Upper lobe of left lung (tissue), 6 donors: ENCODE data around the gene RASA4. TPM values are rescaled to one million over a fixed set of nuclear protein-coding genes. Genes with fewer than 3 reads are reported as not detected.
"Not testable (repeated sequence)": the region's sequence is repeated elsewhere in the genome, so short reads cannot be mapped to it uniquely, and the experiment has no call there.

Source experiments
- ATAC-seq, 2 donors: fragments of 200-7000 bp; cut with Tn5 transposase; one replicate each; pipeline ENCODE4 v1.9.1; 2022; ENCODE audit warnings: mild to moderate bottlenecking in 2 of 2, moderate library complexity in 2 of 2; ENCODE audit not compliant: low FRiP score in 2 of 2
- DNase-seq, 2 donors: peaks; one replicate each; pipeline ENCODE4 v3.0.0-alpha.2; 2019 to 2020
- H3K27ac ChIP-seq, 4 donors: fragments of 200-600 bp; sonication (generic); one replicate each; pipeline ENCODE4 v1.5.1; 2016 to 2019
- H3K27me3 ChIP-seq, 4 donors: fragments of 200-600 bp; sonication (generic); one replicate each; pipeline ENCODE4 v1.5.1; 2017 to 2019
- H3K36me3 ChIP-seq, 4 donors: fragments of 200-600 bp; sonication (generic); one replicate each; pipeline ENCODE4 v1.5.1; 2016 to 2019
- H3K4me1 ChIP-seq, 4 donors: fragments of 200-600 bp; sonication (generic); one replicate each; pipeline ENCODE4 v1.5.1; 2018 to 2019
- H3K4me3 ChIP-seq, 4 donors: fragments of 200-600 bp; sonication (generic); one replicate each; pipeline ENCODE4 v1.5.1; 2017 to 2019; ENCODE audit warnings: mild to moderate bottlenecking in 2 of 4, moderate library complexity in 1 of 4
- H3K9me3 ChIP-seq, 4 donors: fragments of 200-600 bp; sonication (generic); one replicate each; pipeline ENCODE4 v1.5.1; 2018 to 2019
- WGBS, 2 donors: methylation state at CpG; one replicate each; pipeline ENCODE4 v1.1.5; 2017 to 2018; 5-methylcytosine and 5-hydroxymethylcytosine counted together
- total RNA-seq, 6 donors: library from RNA; depleted of rRNA in 4 of 6; stranded (reverse); fragments of >200 nt in 4 of 6; gene quantifications; one replicate each; pipeline versions ENCODE4 v1.1.0 to v1.2.1, GENCODE V29; 2016 to 2021
- donor health status: DM: no; HTN: no; CAD: no; lungs with moderate emphysema.
- donor health status: DM: no; HTN: yes; CAD: no; lungs with severe emphysema.

The RASA4 gene
- total RNA-seq, 6 donors from 2014 or later = 8.7 to 132 (median 41.7) TPM

DNA sequence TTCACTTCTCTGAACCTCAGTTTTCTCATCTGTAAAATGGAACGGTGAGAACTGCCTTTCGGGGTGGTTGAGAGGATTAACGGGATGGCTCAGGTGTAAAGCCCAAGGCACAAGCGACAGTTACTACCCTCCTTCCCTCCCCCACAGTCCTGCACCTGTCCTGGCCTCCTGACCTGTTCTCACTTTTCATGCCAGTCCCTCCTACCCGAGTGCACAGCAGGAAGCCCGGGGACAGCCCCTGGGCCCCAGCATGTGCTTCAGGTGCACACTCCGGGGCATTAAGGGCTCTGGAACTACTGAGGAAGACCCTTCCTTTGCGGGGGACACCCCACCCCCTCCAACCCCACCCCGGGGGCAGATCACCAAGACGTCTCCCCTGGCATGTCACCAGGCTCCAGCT lies 626 bp downstream of the RASA4 start:
- DNase-seq, H3K36me3 ChIP-seq, H3K4me1 ChIP-seq, H3K9me3 ChIP-seq, ATAC-seq, H3K4me3 ChIP-seq, H3K27me3 ChIP-seq, H3K27ac ChIP-seq: not testable (repeated sequence)
- no CpG with 5 or more reads among the region's 10 CpGs for WGBS, 2 donors

DNA sequence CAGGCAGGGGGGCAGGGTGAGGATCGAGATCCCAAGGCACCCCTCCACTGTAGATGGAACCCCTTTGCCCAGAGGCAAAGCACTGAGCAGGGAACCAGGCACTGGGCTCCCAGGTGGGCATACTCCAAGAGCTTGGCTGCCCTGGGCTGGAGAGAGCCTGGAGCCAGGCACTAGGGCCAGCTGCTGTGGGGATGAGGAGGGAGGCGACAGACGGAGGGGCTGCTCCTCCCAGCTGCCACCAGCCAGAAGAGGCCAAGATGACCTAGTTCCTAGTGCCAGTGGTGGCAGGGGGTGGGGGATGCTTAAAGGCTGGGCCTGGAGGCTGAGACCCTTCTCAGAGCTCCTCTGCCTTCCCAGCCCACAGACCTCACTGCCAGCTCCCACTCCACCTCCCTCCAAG lies 1.7 kb downstream of the RASA4 start:
- not testable (repeated sequence) for H3K27me3 ChIP-seq, H3K4me1 ChIP-seq, H3K36me3 ChIP-seq, DNase-seq, H3K27ac ChIP-seq, H3K9me3 ChIP-seq, H3K4me3 ChIP-seq
- peak in 1 of 2 donors; percentile 0 for ATAC-seq
- WGBS, 2 donors = no CpG with 5 or more reads among the region's 3 CpGs

GRCh38 chr7:102614346-102614697 lies 2.2 kb downstream of the RASA4 start:
- H3K27me3 ChIP-seq, H3K36me3 ChIP-seq, DNase-seq, H3K4me1 ChIP-seq, H3K27ac ChIP-seq, H3K9me3 ChIP-seq, H3K4me3 ChIP-seq: not testable (repeated sequence)
- ATAC-seq = peak; percentile 15 to 23
- WGBS, 2 donors = no CpG with 5 or more reads among the region's 4 CpGs

DNA sequence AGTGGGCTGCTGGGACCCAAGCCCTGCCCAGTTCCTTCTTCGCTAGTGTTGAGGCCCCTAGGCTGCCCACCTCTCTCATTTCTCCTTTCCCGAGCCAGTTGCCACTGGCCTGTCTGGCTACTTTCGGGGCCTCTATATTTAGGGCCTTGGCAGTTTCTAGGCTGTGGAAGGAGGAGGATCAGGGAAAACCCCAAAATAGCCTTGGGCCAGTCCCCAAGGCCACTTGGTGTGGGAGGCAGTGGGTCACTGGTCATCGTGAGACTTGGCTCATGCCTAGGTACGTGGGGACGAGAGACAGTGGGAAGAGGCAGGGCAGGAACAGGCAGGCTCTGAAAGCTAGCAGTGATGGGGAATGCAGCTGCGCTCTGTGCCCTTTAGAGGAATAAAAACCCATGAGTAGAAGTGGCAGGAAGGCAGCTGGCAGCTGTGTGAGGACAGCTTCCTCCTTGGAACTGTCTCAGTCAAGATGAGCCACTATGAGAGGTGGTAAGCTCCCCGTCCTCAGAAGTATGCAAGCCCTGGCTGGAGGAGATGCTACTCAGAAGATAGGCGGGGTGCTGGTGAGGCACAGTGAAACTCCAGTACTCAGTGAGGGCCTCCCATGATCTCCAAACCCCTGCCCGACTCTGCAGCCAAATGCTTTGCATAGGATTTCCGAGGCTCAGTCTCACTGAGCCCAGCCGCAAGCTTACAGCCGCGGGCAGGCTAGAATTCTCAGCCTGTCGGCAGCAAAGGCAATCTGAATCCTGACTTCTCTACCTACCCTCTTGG lies 2.8 kb downstream of the RASA4 start:
- not testable (repeated sequence) for H3K36me3 ChIP-seq, ATAC-seq, H3K27me3 ChIP-seq, H3K9me3 ChIP-seq, H3K4me3 ChIP-seq, H3K4me1 ChIP-seq
- 70% methylated on average over 2 of the region's 15 CpGs; no CpG with 5 or more reads in 1 of the 2 donors for WGBS, 2 donors
- peak overlapping the region in 1 of 4 donors; percentile 57 for H3K27ac ChIP-seq
- peak in 1 of 2 donors; percentile 9 for DNase-seq

DNA sequence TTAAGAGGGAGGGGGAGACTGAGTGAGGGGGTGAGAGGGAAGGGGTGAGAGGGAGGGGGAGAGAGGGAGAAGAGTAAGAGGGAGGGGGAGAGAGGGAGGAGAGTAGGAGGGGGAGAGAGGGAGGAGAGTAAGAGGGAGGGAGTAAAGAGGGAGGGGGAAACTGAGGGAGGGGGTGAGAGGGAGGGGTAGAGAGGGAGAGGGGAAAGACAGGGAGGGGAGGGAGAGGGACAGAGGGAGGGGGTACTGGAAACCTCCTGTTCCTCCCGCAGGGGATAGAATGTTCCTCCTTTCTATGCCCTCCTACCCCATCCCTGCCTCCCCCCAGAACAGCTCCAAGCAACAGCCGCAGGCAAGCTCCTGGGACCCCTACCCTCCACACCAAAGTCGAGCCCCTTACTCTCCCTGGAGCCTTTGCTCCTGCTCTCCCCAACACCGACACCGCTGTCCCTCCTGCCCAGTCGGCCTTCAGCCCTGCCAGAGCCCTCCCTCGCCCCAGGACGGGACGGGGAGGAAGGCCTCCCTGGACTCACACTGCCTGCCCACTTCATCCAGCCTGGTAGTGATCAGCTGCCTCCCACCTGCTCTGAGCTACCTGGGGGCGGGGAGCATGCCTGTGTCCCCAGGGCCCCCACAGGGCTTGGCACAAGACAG lies 4.8 kb downstream of the RASA4 start:
- H3K27ac ChIP-seq = peak overlapping the region in 2 of 4 donors; percentile 76 to 79
- not testable (repeated sequence) for H3K27me3 ChIP-seq, ATAC-seq, H3K9me3 ChIP-seq, H3K4me3 ChIP-seq, H3K4me1 ChIP-seq, H3K36me3 ChIP-seq
- DNase-seq = peak; percentile 19 to 61
- WGBS, 2 donors = 10 to 18% methylated on average over 4 to 7 of the region's 10 CpGs

DNA sequence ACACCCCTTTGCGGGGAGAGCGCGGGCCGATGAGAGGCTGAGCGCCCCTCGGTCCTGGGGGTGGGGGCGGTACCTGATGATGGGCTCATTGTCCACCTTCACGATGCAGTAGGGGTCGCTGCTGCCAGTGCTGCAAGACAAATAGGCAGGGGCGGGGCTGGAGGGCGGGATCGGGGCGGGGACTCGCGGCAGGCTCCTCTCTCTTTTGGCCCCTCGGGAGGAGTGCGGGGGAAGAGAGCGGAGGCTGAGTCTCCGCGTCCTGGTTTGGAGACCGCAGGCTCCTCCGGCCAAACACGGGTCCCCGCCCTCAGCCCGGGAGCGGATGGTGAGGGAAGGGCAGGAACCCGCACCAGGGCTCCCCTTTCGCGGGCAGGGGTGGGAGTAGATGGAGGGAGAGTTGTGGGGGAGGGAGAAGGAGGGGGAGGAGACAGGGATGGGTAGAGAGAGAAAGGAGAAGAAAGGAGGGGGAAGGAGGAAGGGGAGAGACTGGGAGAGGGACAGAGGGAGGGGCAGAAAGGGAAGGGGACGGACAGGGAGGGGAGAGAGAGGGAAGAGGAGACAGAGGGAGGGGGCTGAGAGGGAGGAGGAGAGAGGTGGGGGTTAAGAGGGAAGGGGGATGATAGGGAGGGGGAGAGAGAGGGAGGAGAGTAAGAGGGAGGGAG lies 5.4 kb downstream of the RASA4 start:
- not testable (repeated sequence) for H3K27me3 ChIP-seq
- no CpG with 5 or more reads among the region's 30 CpGs for WGBS, 2 donors

GRCh38 chr7:102610441-102610840 lies 6.1 kb downstream of the RASA4 start:
- H3K4me1 ChIP-seq, H3K36me3 ChIP-seq, H3K27ac ChIP-seq, H3K4me3 ChIP-seq, H3K27me3 ChIP-seq, H3K9me3 ChIP-seq: not testable (repeated sequence)
- peak in 1 of 2 donors; percentile 0 for ATAC-seq
- 0% methylated on average over 1 of the region's 7 CpGs; no CpG with 5 or more reads in 1 of the 2 donors for WGBS, 2 donors
- peak in 1 of 2 donors; percentile 17 for DNase-seq

More for the DNA sequence above, 5.4 kb downstream of the RASA4 start:
- H3K4me3 ChIP-seq, DNase-seq, H3K27ac ChIP-seq, H3K9me3 ChIP-seq, H3K4me1 ChIP-seq, H3K36me3 ChIP-seq: not testable (repeated sequence)
- peak; percentile 27 to 82 for ATAC-seq

- H3K9me3 ChIP-seq, H3K4me3 ChIP-seq, ATAC-seq, H3K27me3 ChIP-seq, H3K36me3 ChIP-seq, H3K27ac ChIP-seq, H3K4me1 ChIP-seq: not testable (repeated sequence)
- peak in 1 of 2 donors; percentile 17 for DNase-seq
- WGBS, 2 donors = no CpG with 5 or more reads among the region's 10 CpGs
Observed at GRCh38 chr7:102609734-102610133, 6.8 kb downstream of the RASA4 start.

- not testable (repeated sequence) for H3K36me3 ChIP-seq, H3K4me3 ChIP-seq, ATAC-seq, H3K27ac ChIP-seq, DNase-seq, H3K4me1 ChIP-seq, H3K9me3 ChIP-seq, H3K27me3 ChIP-seq
- WGBS, 2 donors = no CpG with 5 or more reads among the region's 5 CpGs
Observed at GRCh38 chr7:102606848-102607247, 9.7 kb downstream of the RASA4 start.

DNA sequence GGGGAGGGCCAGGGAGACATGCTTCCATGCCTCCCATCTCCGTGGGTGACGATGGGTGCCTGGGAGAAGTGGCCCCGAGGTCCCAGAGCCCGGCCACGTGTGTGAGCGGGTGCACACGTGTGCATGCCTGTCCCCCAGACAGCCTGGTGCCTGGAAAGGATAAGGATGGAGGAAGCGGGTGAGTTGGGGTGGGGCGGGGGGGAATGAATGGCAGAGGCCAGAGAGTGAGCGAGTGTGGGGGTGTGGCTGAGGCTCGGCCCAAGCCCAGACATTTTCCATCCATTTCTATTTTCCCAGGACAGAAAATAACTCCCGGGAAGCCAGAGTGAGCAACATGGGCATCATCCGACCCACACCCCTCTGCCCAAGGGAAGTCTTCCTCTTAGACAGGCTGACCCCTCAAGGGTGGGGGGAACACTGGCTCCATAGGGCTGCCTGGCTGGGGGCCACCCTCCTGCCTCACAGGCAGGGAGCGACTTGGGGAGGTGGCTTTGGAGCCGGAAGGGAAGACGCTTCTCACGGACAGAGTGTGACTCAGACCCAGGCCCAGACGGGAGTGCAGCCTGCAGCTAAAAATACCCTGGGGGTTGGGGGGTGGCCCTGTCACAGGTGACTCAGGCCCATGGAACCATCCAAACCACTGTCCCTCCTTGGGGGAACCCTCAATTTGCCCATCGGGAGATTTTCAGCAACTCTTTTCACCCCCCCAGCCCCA lies 12.0 kb downstream of the RASA4 start:
- WGBS, 2 donors = 40% methylated on average over 1 of the region's 19 CpGs; no CpG with 5 or more reads in 1 of the 2 donors
- not testable (repeated sequence) for H3K4me3 ChIP-seq, H3K36me3 ChIP-seq, H3K27me3 ChIP-seq, H3K4me1 ChIP-seq, H3K27ac ChIP-seq, DNase-seq, H3K9me3 ChIP-seq
- ATAC-seq = peak; percentile 32 to 69

- not testable (repeated sequence) for H3K36me3 ChIP-seq, H3K4me3 ChIP-seq, H3K9me3 ChIP-seq, H3K27ac ChIP-seq, DNase-seq, H3K4me1 ChIP-seq, H3K27me3 ChIP-seq
- no CpG with 5 or more reads among the region's 12 CpGs for WGBS, 2 donors
- ATAC-seq = peak in 1 of 2 donors; percentile 8
Observed at GRCh38 chr7:102602317-102602716, 14.2 kb downstream of the RASA4 start.

GRCh38 chr7:102599699-102600098 lies 16.9 kb downstream of the RASA4 start:
- H3K4me1 ChIP-seq, DNase-seq, H3K36me3 ChIP-seq, H3K27ac ChIP-seq, H3K9me3 ChIP-seq, H3K27me3 ChIP-seq, ATAC-seq, H3K4me3 ChIP-seq: not testable (repeated sequence)
- no CpG with 5 or more reads among the region's 9 CpGs for WGBS, 2 donors
